HepG2 (cell line): ENCODE results near the gene BRAT1. TPM values are rescaled to one million over a fixed set of nuclear protein-coding genes. Genes with fewer than 3 reads are reported as not detected.
A peak's percentile ranks its signal among the peaks of the same experiment; 100 is the strongest.

Experiments used
- ATAC-seq: fragments of 200-7000 bp; cut with Tn5 transposase; 3 replicates; pipeline ENCODE4 v1.9.1; 2020; ENCODE audit warnings: mild to moderate bottlenecking, moderate library complexity
- BruUV-seq: library from RNA; stranded (reverse); fragments of 400-500 nt; replicated peaks from 2 replicates; lab custom pipeline; 2021; lab: Mats Ljungman, UMichigan
- CTCF ChIA-PET: fragments of 300-600 bp; formaldehyde crosslinking; extraction: SDS; loops from one replicate; lab custom pipeline; 2021; ENCODE audit warnings: low total read pairs, inconsistent platforms, low intra/inter-chr PET ratio; lab: Yijun Ruan, JAX
- POLR2A ChIA-PET: fragments of 350-600 bp; sonication (Branson Sonifier 250); formaldehyde crosslinking; loops from one replicate; lab custom pipeline; 2020; ENCODE audit warnings: antibody characterized with exemption, inconsistent platforms; lab: Yijun Ruan, JAX
- DNase-seq: peaks from one replicate; pipeline ENCODE4 v3.0.0-alpha.2; 2015; ENCODE audit warnings: low spot score
- FAIRE-seq: peaks from 3 replicates; lab custom pipeline; 2011; peaks lifted over from hg19 to GRCh38; lab: Jason Lieb, UNC
- H2AFZ ChIP-seq: one replicate; pipeline ENCODE4 v1.6.1; 2011; ENCODE audit warnings: low read length, inconsistent platforms
- H3K27ac ChIP-seq: fragments of 300-600 bp; 3 replicates; pipeline ENCODE4 v1.8.0; 2011; ENCODE audit warnings: mixed run types, mild to moderate bottlenecking, mixed read lengths, low read length, inconsistent platforms; ENCODE audit not compliant: insufficient read depth; ENCODE audit errors: extremely low read length
- H3K27me3 ChIP-seq, 2 experiments: fragments of 200-600 bp in 1 of 2; 2 replicates in 1 of 2; 3 replicates in 1 of 2; pipeline versions ENCODE4 v1.6.0 to v1.8.0; 2011; ENCODE audit warnings: low read length in 2 of 2, mild to moderate bottlenecking in 2 of 2, moderate library complexity in 2 of 2, inconsistent platforms in 1 of 2; ENCODE audit not compliant: insufficient read depth in 2 of 2, control insufficient read depth in 1 of 2
- H3K36me3 ChIP-seq, 2 experiments: fragments of 200-600 bp in 1 of 2; replicated peaks in 1 of 2; 2 replicates in 1 of 2; 3 replicates in 1 of 2; pipeline versions ENCODE4 v1.5.1 to v1.8.0; 2011; ENCODE audit warnings: low read length in 2 of 2, inconsistent platforms in 1 of 2; ENCODE audit not compliant: insufficient read depth in 2 of 2, control insufficient read depth in 1 of 2
- H3K4me1 ChIP-seq: 2 replicates; pipeline ENCODE4 v1.5.1; 2012; ENCODE audit warnings: low read length, inconsistent platforms; ENCODE audit not compliant: insufficient read depth
- H3K4me2 ChIP-seq: 2 replicates; pipeline ENCODE4 v1.6.0; 2011; ENCODE audit warnings: low read depth, low read length, inconsistent platforms
- H3K4me3 ChIP-seq, 3 experiments: fragments of 200-600 bp in 1 of 3; sonication (generic), shearing (Covaris generic) in 1 of 3; replicated peaks in 1 of 3; 2 replicates each; pipeline ENCODE4 v1.5.1; 2011 to 2016; ENCODE audit warnings: low read length in 3 of 3, inconsistent platforms in 2 of 3, low read depth in 2 of 3, mild to moderate bottlenecking in 2 of 3, control low read depth in 1 of 3, mixed read lengths in 1 of 3; ENCODE audit not compliant: insufficient read depth in 1 of 3
- H3K79me2 ChIP-seq: one replicate; pipeline ENCODE4 v1.6.1; 2011; ENCODE audit warnings: low read length, inconsistent platforms; ENCODE audit not compliant: insufficient read depth
- H3K9ac ChIP-seq: 2 replicates; pipeline ENCODE4 v1.6.0; 2011; ENCODE audit warnings: mild to moderate bottlenecking, low read depth, low read length, inconsistent platforms; ENCODE audit not compliant: insufficient read depth
- H3K9me3 ChIP-seq: 2 replicates; pipeline ENCODE4 v1.5.1; 2012; ENCODE audit warnings: mild to moderate bottlenecking, low read length
- H4K20me1 ChIP-seq: 2 replicates; pipeline ENCODE4 v1.6.0; 2011; ENCODE audit warnings: inconsistent platforms, mild to moderate bottlenecking, low read length, moderate library complexity; ENCODE audit not compliant: insufficient read depth
- ERF ChIP-seq: IDR thresholded peaks from 2 replicates; pipeline ENCODE4 v1.6.1; 2018; ENCODE audit warnings: missing biosample characterization, missing genetic modification reagents
- HNRNPL ChIP-seq: fragments of 200-400 bp; formaldehyde crosslinking; IDR thresholded peaks from 2 replicates; pipeline ENCODE4 v1.6.1; 2017; ENCODE audit warnings: mild to moderate bottlenecking, low read depth, low read length
- JUND ChIP-seq: sonication (generic); formaldehyde crosslinking; IDR thresholded peaks from 2 replicates; pipeline ENCODE4 v1.8.0; 2022; ENCODE audit warnings: mild to moderate bottlenecking, missing genetic modification reagents
- KLF12 ChIP-seq: sonication (generic); formaldehyde crosslinking; IDR thresholded peaks from 2 replicates; pipeline ENCODE4 v1.4.0; 2020; ENCODE audit warnings: missing genetic modification reagents, borderline replicate concordance
- NRL ChIP-seq: sonication (generic); formaldehyde crosslinking; IDR thresholded peaks from 2 replicates; pipeline ENCODE4 v1.5.0; 2020; ENCODE audit warnings: missing genetic modification reagents, mild to moderate bottlenecking, moderate library complexity, borderline replicate concordance
- SYNCRIP ChIP-seq: fragments of 200-400 bp; formaldehyde crosslinking; IDR thresholded peaks from 2 replicates; pipeline ENCODE4 v1.6.1; 2018; ENCODE audit warnings: mild to moderate bottlenecking, low read depth, low read length; ENCODE audit not compliant: insufficient read depth
- ZNF788 ChIP-seq: sonication (generic); formaldehyde crosslinking; IDR thresholded peaks from 2 replicates; pipeline ENCODE4 v1.5.0; 2020; ENCODE audit warnings: mild to moderate bottlenecking, missing genetic modification reagents, borderline replicate concordance
- WGBS: methylation state at CpG from one replicate; pipeline ENCODE4 v1.1.6; 2017; ENCODE audit warnings: low lambda C conversion rate; 5-methylcytosine and 5-hydroxymethylcytosine counted together
- in situ Hi-C: cut with HindIII; loops from 2 replicates; pipeline ENCODE4 v1.10.0; 2017; ENCODE audit warnings: low pct_unique_long_range_greater_than_20kb; ENCODE audit not compliant: extremely low pct_ligation_motif_present
- intact Hi-C: fragments of 100-400 bp; cut with micrococcal nuclease; formaldehyde crosslinking; loops from one replicate; pipeline ENCODE4 v1.10.0; 2022; ENCODE audit not compliant: unreplicated experiment
- polyA plus RNA-seq, 8 experiments: library from polyadenylated mRNA; depleted of rRNA in 3 of 8; stranded (reverse) in 7 of 8; unstranded in 1 of 8; fragments of >200 nt; fragmentation: Illumina TruSeq in 4 of 8; extraction: Trizol in 4 of 8; gene quantifications; 2 replicates each; pipeline versions ENCODE4 v1.2.1 to v1.2.3, GENCODE V29; 2011 to 2016; ENCODE audit warnings: low read depth in 4 of 8, missing spikeins in 1 of 8, mixed read lengths in 1 of 8; ENCODE audit not compliant: insufficient read depth in 1 of 8
- total RNA-seq, 5 experiments: library from RNA; depleted of rRNA; stranded (reverse); fragments of >200 nt; fragmentation: Illumina TruSeq; extraction: Trizol; gene quantifications; 2 replicates each; pipeline ENCODE4 v1.2.3, GENCODE V29; 2016; ENCODE audit warnings: low read depth in 1 of 5
- TF ChIP-seq, protein P1 (sequence below): sonication (generic); formaldehyde crosslinking; IDR thresholded peaks from 2 replicates; pipeline ENCODE4 v1.5.1; 2020; ENCODE audit warnings: mild to moderate bottlenecking, missing genetic modification reagents, moderate library complexity
- TF ChIP-seq, protein P2 (sequence below): sonication (generic); formaldehyde crosslinking; IDR thresholded peaks from 2 replicates; pipeline ENCODE4 v1.5.0; 2020; ENCODE audit warnings: missing genetic modification reagents

The BRAT1 gene
- total and polyA plus RNA-seq, 2 of the 13 experiments (the other 11 are each of a cell fraction or from before 2014, with no cell fraction given): 10.2 to 20.3 TPM

DNA sequence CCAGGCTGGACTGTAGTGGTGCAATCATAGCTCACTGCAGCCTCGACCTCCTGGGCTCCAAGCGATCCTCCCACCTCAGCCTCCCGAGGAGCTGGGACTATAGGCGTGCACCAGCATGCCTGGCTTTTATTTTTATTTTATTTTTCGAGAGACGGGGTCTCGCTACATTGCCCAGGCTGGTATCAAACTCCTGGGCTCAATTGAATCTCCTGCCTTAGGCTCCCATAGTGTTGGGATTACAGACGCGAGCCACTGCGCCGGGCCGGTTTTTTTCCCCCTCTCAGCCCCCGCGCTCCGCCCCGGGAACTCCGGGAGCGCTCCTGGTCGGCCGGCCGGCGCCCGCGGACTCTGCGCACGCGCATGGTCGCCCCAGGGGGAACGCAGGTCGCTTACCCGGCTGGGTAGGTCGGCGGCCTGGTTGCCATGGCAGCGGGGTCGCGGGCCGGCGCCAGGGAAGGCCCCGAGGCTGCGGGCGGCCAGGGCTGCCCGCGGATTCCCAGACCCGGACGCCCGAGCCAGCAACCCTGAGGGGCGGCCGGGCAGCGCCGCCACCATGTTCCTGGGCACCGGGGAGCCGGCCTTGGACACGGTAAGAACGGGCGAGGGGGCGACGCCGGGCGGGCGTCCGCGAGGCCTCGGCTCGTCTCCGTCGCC is 3.4 kb upstream of the BRAT1 start, which contains the start of gene IQCE (continued):
- TF ChIP-seq, protein P1, sequence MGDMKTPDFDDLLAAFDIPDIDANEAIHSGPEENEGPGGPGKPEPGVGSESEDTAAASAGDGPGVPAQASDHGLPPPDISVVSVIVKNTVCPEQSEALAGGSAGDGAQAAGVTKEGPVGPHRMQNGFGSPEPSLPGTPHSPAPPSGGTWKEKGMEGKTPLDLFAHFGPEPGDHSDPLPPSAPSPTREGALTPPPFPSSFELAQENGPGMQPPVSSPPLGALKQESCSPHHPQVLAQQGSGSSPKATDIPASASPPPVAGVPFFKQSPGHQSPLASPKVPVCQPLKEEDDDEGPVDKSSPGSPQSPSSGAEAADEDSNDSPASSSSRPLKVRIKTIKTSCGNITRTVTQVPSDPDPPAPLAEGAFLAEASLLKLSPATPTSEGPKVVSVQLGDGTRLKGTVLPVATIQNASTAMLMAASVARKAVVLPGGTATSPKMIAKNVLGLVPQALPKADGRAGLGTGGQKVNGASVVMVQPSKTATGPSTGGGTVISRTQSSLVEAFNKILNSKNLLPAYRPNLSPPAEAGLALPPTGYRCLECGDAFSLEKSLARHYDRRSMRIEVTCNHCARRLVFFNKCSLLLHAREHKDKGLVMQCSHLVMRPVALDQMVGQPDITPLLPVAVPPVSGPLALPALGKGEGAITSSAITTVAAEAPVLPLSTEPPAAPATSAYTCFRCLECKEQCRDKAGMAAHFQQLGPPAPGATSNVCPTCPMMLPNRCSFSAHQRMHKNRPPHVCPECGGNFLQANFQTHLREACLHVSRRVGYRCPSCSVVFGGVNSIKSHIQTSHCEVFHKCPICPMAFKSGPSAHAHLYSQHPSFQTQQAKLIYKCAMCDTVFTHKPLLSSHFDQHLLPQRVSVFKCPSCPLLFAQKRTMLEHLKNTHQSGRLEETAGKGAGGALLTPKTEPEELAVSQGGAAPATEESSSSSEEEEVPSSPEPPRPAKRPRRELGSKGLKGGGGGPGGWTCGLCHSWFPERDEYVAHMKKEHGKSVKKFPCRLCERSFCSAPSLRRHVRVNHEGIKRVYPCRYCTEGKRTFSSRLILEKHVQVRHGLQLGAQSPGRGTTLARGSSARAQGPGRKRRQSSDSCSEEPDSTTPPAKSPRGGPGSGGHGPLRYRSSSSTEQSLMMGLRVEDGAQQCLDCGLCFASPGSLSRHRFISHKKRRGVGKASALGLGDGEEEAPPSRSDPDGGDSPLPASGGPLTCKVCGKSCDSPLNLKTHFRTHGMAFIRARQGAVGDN (CRISPR knock-in tag): peak; percentile 71

DNA sequence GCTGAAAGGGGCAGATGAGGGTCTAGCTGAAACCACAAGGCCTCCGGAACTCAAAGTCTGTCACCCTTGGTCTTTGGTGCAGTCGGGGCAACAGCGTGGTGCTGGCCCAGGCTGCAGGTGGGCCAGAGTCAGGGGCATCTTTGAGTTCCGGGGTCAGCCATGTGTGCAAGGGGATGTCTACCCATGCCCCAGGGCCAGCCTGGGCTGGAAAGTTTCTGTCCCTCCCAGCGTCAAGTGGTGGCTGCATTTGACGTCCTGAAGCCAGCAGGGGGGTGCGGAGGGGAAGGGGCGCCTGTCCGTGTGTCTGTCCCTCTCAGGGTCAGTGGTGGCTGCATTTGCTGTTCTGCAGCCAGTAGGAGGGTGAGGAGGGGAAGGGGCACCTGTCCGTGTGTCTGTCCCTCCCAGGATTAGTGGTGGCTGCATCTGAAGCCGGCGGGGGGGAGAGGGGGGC is 638 bp downstream of the BRAT1 start:
- H4K20me1 ChIP-seq: no peaks in the 10 kb centered on the region
- in situ Hi-C loops: no loop called here
- FAIRE-seq: no peak
- 0 out of 2 replicates have a peak, but pooled peaks have one; percentile 19 for TF ChIP-seq ZNF788
- TF ChIP-seq NRL (CRISPR knock-in tag): peak; percentile 6; the same call in 1 of the 2 replicates
- TF ChIP-seq HNRNPL: 0 out of 2 replicates have a peak, but pooled peaks have one; percentile 11
- TF ChIP-seq KLF12 (CRISPR knock-in tag): no peak
- TF ChIP-seq, protein P2, sequence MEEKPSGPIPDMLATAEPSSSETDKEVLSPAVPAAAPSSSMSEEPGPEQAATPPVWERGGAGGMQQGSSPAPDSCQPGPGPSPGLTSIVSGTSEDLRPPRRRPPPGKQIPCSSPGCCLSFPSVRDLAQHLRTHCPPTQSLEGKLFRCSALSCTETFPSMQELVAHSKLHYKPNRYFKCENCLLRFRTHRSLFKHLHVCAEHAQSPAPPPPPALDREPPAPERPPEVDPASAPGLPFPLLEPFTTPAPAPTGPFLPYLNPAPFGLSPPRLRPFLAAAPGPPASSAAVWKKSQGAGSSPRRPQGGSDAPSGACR (CRISPR knock-in tag): peak; percentile 19; the same call in 1 of the 2 replicates
- TF ChIP-seq JUND (CRISPR knock-in tag): no peak
- TF ChIP-seq ERF (CRISPR knock-in tag): no peak
- TF ChIP-seq SYNCRIP: no peak
- TF ChIP-seq, protein P1 (CRISPR knock-in tag): peak; percentile 50

More for the DNA sequence above, 638 bp downstream of the BRAT1 start:
- intact Hi-C loops: loop anchor here (5.0 kb wide), 1 partner anchor 68 kb away; no protein-coding TSS in a partner anchor
- CTCF ChIA-PET: no interaction called here
- DNase-seq: no peak
- BruUV-seq: no TSS peak
- Histone ChIP-seq H3K4me3 (peak overlapping the region; percentile 72 to 90 (median 86)), H3K9me3 (no peaks in the 10 kb centered on the region), H3K9ac (peak overlapping the region; percentile 99), H2AFZ (no peak overlapping the region), H3K36me3 (peaks cover 0 to 4% of the 10 kb centered on the region in 2 experiments; a peak in 1 of 5 replicates), H3K4me2 (peak overlapping the region; percentile 91), H3K27ac (peak overlapping the region; percentile 100), H3K79me2 (peaks cover 14% of the 10 kb centered on the region), H3K27me3 (no peaks in the 10 kb centered on the region), H3K4me1 (peaks cover 41% of the 10 kb centered on the region)
- peak; percentile 24 for ATAC-seq
- POLR2A ChIA-PET: interaction anchor here (1.2 kb wide), 1 partner anchor 68 kb away, joined by 4 read pairs; no protein-coding TSS in a partner anchor
- 0% methylated on average over 4 of the region's 12 CpGs for WGBS
